HG02610 (cell line): Measurements from ENCODE around the gene NSFL1C.

ENCODE experiments used
- ATAC-seq: cut with Tn5 transposase; IDR thresholded peaks from one replicate; pipeline ENCODE4 v1.9.1; 2021; ENCODE audit warnings: mild to moderate bottlenecking, moderate library complexity; ENCODE audit not compliant: unreplicated experiment

The NSFL1C gene

DNA sequence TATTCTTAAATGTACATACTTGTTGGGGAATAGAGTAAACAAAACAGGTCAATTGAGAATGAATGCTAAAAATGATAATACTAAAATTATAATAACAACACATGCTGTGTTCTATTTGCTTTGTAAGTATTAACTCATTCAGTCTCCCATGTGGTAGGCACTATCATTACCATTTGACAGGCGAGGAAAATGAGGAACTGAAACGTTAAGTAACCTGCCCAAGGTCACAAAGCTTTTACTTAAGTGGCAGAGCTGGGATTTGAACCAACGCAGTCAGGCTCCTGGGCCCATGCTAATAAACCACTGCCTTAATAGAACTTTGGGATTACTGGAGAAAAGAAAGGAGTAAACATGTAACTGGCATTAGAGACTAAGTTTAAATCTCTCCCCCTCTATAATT lies 3.8 kb downstream of the NSFL1C start:
- no peak for ATAC-seq

DNA sequence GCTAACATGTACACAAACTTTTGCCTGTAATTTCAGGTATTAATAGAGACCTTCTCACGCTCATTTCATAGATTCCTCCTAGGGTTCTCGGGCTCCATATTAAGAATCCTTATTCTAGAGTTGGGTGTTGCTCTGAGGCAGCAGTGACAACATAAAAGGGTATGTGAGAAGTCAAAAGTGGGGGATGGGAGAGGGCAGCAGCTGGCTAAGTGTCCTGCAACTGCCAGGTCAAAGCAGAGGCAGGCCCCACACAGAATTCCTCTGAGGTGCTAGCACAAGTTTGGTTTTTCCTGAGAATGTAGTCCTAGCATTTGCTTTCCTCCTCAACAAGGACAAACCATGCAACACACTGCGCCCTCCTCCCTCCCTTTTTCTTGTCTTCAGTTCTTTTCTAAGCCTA lies 4.6 kb downstream of the NSFL1C start:
- no peak for ATAC-seq

DNA sequence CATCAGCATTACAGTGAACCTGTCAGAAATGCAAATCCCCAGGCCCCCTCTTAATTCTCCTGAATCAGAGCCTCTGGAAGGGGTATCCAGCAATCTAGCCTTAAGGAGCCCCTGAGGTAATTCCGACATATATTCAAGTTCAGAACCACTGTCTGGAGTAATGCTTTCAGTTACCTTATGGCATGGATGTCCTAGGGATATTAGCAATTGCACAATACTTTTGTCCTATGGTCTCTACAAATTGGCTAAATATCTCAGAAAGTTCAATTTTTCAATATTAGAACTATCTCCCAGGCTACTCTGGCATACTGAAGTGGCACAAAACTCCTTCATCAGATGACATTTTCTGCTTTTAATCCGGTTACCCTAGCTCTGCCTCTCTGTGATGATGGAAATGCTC lies 6.4 kb downstream of the NSFL1C start:
- no peak for ATAC-seq

DNA sequence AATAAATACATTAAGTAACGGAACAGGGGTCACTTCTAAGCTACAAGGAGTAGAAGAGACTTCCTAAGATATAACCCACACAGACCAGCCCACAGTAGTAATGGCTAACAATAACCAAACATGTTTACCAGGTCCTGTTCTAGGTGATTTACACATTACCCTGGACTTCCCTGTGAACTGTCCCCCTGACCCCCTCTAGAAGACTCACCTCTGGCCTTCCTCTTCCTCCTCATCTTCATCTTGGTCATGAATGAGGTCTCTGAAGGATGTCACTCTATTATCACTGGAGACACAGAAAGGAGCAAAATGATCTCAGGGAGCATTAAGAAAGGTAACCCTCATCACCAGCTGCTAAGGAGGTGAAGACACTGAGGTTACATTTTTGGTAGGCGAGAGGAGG lies 8.7 kb downstream of the NSFL1C start:
- ATAC-seq: no peak

DNA sequence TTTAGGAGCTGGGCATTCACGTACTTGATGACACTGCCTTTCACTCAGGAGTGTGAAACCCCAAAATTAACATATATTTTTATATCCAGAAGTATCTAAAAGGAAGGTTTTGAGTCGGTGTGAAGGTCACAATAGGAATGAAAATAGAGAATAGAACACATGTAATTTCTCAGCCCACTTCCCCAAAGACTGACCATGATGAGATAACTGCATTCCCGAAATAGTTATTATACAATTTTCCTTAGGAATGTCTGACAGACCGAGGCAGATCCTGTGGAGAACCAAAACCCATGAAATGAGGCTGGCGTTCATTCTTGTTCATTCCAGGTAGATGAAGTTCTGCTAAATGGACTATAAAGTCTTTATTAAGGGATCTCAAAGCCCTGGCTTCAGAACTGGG lies 10.3 kb downstream of the NSFL1C start:
- no peak for ATAC-seq

- ATAC-seq: no peak
These were observed 15.6 kb downstream of the NSFL1C start for GRCh38 chr20:1450926-1451491.

- no peak for ATAC-seq
These were observed 17.3 kb downstream of the NSFL1C start for GRCh38 chr20:1449370-1449769.

- no peak for ATAC-seq
These were observed 18.5 kb downstream of the NSFL1C start for GRCh38 chr20:1448081-1448620.

GRCh38 chr20:1446536-1446935 lies 20.1 kb downstream of the NSFL1C start:
- no peak for ATAC-seq

DNA sequence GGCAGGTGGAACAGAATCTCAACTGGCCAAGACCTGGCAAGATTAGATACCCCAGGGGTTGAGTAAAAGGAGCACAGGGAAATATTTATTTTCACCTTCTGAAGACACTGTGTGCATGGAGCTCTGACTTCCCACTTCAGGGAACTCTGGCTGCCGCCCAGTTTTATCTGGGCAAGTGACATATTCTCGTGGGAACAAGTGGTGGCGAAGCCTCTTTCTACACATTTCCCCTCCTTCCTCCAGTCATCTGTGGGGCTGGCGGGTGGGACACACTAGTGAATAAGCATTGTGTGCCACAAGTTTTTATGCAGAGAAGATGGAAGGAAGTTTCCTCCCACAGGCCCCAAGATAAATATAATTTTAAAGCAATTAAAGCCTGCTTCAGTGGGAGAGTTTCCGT lies 23.6 kb downstream of the NSFL1C start:
- no peak for ATAC-seq

GRCh38 chr20:1442304-1442703 lies 24.3 kb downstream of the NSFL1C start:
- no peak for ATAC-seq

GRCh38 chr20:1441133-1441532 lies 25.5 kb downstream of the NSFL1C start:
- no peak for ATAC-seq

- no peak for ATAC-seq
These were observed 26.6 kb downstream of the NSFL1C start for GRCh38 chr20:1440024-1440423.

GRCh38 chr20:1438361-1438760 lies 28.3 kb downstream of the NSFL1C start:
- no peak for ATAC-seq

DNA sequence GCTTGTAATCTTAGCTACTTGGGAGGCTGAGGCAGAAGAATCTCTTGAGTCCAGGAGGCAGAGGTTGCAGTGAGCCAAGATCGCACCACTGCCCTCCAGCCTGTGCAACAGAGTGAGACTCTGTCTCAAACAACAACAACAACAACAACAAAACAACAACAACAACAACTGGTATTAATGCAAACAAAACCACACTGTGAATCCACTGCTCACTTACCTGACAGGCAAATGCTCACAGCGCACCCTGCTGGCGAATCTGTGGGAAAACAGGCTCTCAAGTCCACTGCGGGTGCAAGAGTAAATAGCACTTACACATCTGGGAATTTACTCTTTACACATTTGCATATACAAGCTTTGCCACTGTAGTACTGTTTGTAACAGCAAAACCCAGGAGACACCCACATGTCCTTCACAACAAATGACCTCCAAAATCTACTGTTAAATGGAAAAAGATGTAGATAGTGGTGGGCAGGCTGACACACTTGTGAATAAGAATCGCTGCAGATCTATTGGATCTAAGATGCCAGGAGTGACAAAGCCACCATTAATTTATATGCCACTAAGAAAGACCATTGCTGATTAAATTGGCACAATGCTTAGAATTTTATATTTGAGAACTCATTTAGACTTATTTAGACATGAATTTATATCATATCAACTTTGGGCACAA lies 29.3 kb downstream of the NSFL1C start:
- no peak for ATAC-seq

DNA sequence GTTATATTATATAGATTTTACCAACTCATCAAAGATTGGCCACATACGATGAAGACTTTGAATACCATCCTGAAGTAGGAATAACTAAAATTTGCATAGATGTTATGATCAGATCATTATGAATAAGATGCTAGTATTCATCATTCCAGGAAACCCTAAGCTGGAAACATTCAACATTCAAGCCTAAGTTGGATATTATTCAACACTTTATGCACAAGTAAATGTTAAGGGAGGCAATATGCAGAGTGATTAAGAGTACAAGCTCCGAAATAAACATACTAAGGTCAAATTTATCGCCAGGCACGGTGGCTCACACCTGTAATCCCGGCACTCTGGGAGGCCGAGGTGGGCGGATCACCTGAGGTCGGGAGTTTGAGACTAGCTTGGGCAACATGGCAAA lies 30.4 kb downstream of the NSFL1C start:
- ATAC-seq: no peak

- no peak for ATAC-seq
These were observed 31.3 kb downstream of the NSFL1C start for GRCh38 chr20:1435337-1435699.

- peak; percentile 71 for ATAC-seq
These were observed 31.9 kb downstream of the NSFL1C start for GRCh38 chr20:1434571-1435336.

DNA sequence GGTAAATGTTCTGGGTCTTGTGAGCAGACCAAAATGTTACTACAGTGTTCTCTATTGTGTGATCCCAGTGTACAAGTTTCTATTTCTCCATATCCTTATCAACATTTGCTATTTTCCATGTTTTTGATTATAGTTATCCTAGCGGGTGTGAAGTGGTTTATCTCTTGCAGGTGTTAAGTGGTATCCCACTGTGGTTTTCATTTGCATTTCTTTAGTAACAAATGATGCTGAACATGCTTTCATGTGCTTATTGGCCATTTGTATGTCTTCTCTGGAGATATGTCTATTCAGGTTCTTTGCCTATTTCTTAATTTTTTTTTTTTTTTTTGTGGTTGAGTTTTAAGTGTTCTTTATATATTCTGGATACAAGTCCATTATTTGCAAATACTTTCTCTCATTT lies 35.5 kb downstream of the NSFL1C start:
- ATAC-seq: no peak

GRCh38 chr20:1430004-1430451 lies 36.6 kb downstream of the NSFL1C start:
- ATAC-seq: no peak

- no peak for ATAC-seq
These were observed 37.4 kb downstream of the NSFL1C start for GRCh38 chr20:1429143-1429728.
